GM20000 (cell line): ENCODE results near the gene NOS1AP.

Experiments used
- DNase-seq: peaks from one replicate; pipeline ENCODE4 v3.0.0; 2012; ENCODE audit warnings: low spot score
- TF ChIP-seq, protein P1 (sequence below): IDR thresholded peaks from 2 replicates; pipeline ENCODE4 v1.5.1; 2012; ENCODE audit warnings: mild to moderate bottlenecking, control low read depth; ENCODE audit errors: extremely low read depth, missing control alignments

NOS1AP gene

GRCh38 chr1:162299018-162299417 is 229.5 kb downstream of the NOS1AP start:
- no peak for DNase-seq

DNA sequence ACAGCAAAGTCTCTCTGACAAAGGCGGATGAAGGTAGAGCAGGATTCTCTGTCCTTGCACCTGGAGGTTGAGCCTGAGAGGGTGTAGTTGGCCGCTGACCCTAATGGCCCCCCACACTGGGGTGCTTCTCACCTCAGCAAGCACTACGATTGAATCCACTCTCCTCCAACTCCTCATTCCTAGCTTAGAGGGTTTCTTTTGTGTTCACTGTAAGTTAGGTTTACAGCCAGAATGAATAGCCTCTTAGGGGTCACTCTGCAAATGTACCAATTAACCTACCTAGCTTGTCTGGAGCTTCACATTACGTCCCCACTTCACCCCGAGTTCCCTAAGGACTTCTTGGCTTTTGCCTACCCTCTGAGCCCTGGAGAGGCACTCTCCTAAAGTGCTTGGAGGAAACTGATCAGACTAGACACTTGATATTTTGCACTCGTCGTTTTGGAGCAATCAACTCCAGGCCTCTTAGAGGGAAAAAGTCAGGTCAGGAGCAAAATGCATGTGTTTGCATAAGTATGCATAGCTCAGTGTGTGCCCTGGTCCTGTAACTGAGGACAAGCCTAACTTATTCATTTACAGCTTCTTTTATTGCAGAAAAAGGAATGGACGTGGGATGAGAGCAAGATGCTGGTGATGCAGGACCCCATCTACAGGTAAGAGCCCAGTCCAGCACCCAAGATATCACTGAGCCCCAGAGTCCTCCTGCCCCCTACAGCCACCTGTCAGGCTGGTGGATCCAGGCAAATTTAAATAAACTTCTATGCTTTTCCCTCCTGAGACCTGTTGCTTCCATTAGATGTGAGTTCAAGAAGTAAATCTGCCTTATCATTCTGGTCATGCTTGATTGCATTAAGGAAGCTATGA is 230.8 kb downstream of the NOS1AP start:
- no peak for DNase-seq
- TF ChIP-seq, protein P1, sequence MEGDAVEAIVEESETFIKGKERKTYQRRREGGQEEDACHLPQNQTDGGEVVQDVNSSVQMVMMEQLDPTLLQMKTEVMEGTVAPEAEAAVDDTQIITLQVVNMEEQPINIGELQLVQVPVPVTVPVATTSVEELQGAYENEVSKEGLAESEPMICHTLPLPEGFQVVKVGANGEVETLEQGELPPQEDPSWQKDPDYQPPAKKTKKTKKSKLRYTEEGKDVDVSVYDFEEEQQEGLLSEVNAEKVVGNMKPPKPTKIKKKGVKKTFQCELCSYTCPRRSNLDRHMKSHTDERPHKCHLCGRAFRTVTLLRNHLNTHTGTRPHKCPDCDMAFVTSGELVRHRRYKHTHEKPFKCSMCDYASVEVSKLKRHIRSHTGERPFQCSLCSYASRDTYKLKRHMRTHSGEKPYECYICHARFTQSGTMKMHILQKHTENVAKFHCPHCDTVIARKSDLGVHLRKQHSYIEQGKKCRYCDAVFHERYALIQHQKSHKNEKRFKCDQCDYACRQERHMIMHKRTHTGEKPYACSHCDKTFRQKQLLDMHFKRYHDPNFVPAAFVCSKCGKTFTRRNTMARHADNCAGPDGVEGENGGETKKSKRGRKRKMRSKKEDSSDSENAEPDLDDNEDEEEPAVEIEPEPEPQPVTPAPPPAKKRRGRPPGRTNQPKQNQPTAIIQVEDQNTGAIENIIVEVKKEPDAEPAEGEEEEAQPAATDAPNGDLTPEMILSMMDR = no peak

More at GRCh38 chr1:162299018-162299417, 229.5 kb downstream of the NOS1AP start:
- TF ChIP-seq, protein P1 = no peak

DNA sequence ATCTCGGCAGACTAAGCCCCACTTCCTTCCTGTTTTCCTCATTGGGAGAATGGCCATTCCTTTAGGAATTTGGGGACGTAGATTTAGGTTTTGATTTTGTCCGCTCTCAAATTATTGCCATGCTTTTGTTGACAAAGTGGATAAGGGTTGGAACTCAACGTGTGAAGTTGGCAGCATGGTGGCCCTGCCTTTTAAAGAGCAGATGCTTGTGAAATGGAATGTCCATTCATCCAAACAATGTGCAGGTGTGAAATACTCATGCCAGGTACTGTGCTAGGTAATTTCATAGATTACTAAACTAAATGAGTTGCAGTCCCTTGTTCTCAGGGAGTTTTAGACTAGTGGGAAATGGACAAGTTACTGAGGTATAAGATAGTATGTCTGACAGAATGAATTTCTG is 232.2 kb downstream of the NOS1AP start:
- no peak for DNase-seq
- TF ChIP-seq, protein P1 = no peak

GRCh38 chr1:162302306-162303003 is 233.0 kb downstream of the NOS1AP start:
- TF ChIP-seq, protein P1 = no peak
- DNase-seq = no peak

- TF ChIP-seq, protein P1 = no peak
- no peak for DNase-seq
Measured at GRCh38 chr1:162303004-162303344, 233.5 kb downstream of the NOS1AP start.

GRCh38 chr1:162304736-162305135 is 235.2 kb downstream of the NOS1AP start:
- DNase-seq = no peak
- TF ChIP-seq, protein P1 = no peak

DNA sequence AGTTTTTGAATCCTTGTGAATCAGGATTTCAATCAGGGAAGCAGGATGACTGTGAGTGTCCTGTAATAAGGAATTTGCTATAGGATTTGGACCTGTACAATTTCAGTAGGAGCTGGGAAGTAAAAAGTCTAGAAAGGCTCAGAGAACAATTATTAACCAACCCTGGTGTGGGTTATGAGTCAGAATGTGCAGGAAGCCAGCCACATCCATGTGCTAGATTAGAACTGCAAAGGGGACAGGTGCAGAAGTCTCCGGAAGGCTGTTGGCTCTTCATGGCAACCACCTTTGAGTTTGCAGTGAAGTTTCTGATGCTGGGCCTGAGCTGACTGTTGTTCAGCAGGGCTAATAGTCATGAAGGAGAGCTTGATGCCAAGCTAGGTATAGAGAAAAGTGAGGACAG is 236.5 kb downstream of the NOS1AP start:
- TF ChIP-seq, protein P1 = no peak
- DNase-seq = no peak
